ENCODE data around the gene ZNF700.

ZNF700 gene

DNA sequence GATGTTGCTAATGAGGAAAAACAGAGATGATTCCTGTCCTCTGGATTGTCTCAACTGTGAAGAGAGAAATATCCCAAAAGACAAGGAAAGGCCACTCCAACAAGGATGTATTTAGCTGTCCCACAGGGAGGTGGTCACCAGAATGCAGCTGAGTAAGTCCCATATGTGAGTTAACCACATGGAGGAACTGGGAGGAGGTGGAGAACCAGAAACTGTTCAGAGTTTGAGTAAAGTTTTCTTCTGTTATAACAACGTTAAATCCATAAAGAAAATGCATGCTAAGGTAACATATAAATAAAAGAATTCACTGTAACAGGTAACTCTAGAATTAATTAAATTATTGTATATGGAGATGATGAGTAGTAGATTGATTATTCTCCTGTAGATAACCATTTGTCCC is 45.3 kb downstream of the ZNF700 start:
- H3K4me1 ChIP-seq (ENCODE audit: insufficient read depth, low read length, severe bottlenecking): peaks cover 7% of the 10 kb centered on the region
- H3K9me2 ChIP-seq (ENCODE audit: low read depth, low read length): no peaks in the 10 kb centered on the region
- no peak overlapping the region for H3K9ac ChIP-seq (ENCODE audit: low read length)
- no peak overlapping the region for H3K4me2 ChIP-seq (ENCODE audit: low read length)
- no peak overlapping the region for H3K4me3 ChIP-seq (ENCODE audit: low read depth, low read length, poor library complexity, severe bottlenecking)
- no peaks in the 10 kb centered on the region for H3K27me3 ChIP-seq (ENCODE audit: insufficient read depth, low read length)
- TF ChIP-seq, protein P1, sequence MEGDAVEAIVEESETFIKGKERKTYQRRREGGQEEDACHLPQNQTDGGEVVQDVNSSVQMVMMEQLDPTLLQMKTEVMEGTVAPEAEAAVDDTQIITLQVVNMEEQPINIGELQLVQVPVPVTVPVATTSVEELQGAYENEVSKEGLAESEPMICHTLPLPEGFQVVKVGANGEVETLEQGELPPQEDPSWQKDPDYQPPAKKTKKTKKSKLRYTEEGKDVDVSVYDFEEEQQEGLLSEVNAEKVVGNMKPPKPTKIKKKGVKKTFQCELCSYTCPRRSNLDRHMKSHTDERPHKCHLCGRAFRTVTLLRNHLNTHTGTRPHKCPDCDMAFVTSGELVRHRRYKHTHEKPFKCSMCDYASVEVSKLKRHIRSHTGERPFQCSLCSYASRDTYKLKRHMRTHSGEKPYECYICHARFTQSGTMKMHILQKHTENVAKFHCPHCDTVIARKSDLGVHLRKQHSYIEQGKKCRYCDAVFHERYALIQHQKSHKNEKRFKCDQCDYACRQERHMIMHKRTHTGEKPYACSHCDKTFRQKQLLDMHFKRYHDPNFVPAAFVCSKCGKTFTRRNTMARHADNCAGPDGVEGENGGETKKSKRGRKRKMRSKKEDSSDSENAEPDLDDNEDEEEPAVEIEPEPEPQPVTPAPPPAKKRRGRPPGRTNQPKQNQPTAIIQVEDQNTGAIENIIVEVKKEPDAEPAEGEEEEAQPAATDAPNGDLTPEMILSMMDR (IDR thresholded peaks at IDR 0.05; ENCODE audit: low read length): no peak
- no peak for TF ChIP-seq EZH2 (IDR thresholded peaks at IDR 0.05; ENCODE audit: borderline replicate concordance, low read length)
- no peaks in the 10 kb centered on the region for H3F3A ChIP-seq (ENCODE audit: insufficient read depth, low read length)
- no peak overlapping the region for H2AFZ ChIP-seq (ENCODE audit: low read length)
- no peak overlapping the region for H3K27ac ChIP-seq (ENCODE audit: low read depth, low read length, poor library complexity, severe bottlenecking)
- H3K36me3 ChIP-seq (ENCODE audit: insufficient read depth, low read length): peaks cover 6% of the 10 kb centered on the region; the same call in 1 of the 2 replicates
- no peaks in the 10 kb centered on the region for H3K79me2 ChIP-seq (ENCODE audit: insufficient read depth, low read length)
- no peaks in the 10 kb centered on the region for H4K20me1 ChIP-seq (ENCODE audit: insufficient read depth, low read length)
- H3K9me3 ChIP-seq (ENCODE audit: low read length): no peaks in the 10 kb centered on the region; the same call in 1 of the 2 replicates

GRCh38 chr19:11971041-11971440 is 46.1 kb downstream of the ZNF700 start:
- Histone ChIP-seq H3F3A (ENCODE audit: insufficient read depth, low read length) (no peaks in the 10 kb centered on the region), H3K4me3 (ENCODE audit: low read depth, low read length, poor library complexity, severe bottlenecking) (no peak overlapping the region), H3K79me2 (ENCODE audit: insufficient read depth, low read length) (no peaks in the 10 kb centered on the region), H3K36me3 (ENCODE audit: insufficient read depth, low read length) (peaks cover 6% of the 10 kb centered on the region; the same call in 1 of the 2 replicates), H2AFZ (ENCODE audit: low read length) (no peak overlapping the region), H3K27me3 (ENCODE audit: insufficient read depth, low read length) (no peaks in the 10 kb centered on the region), H3K4me2 (ENCODE audit: low read length) (no peak overlapping the region), H4K20me1 (ENCODE audit: insufficient read depth, low read length) (no peaks in the 10 kb centered on the region), H3K9me2 (ENCODE audit: low read depth, low read length) (no peaks in the 10 kb centered on the region), H3K4me1 (ENCODE audit: insufficient read depth, low read length, severe bottlenecking) (no peaks in the 10 kb centered on the region), H3K9ac (ENCODE audit: low read length) (no peak overlapping the region), H3K27ac (ENCODE audit: low read depth, low read length, poor library complexity, severe bottlenecking) (no peak overlapping the region), H3K9me3 (ENCODE audit: low read length) (peaks cover 5% of the 10 kb centered on the region; the same call in 1 of the 2 replicates)
- TF ChIP-seq, protein P1 (IDR thresholded peaks at IDR 0.05; ENCODE audit: low read length): no peak
- TF ChIP-seq EZH2 (IDR thresholded peaks at IDR 0.05; ENCODE audit: borderline replicate concordance, low read length): no peak

DNA sequence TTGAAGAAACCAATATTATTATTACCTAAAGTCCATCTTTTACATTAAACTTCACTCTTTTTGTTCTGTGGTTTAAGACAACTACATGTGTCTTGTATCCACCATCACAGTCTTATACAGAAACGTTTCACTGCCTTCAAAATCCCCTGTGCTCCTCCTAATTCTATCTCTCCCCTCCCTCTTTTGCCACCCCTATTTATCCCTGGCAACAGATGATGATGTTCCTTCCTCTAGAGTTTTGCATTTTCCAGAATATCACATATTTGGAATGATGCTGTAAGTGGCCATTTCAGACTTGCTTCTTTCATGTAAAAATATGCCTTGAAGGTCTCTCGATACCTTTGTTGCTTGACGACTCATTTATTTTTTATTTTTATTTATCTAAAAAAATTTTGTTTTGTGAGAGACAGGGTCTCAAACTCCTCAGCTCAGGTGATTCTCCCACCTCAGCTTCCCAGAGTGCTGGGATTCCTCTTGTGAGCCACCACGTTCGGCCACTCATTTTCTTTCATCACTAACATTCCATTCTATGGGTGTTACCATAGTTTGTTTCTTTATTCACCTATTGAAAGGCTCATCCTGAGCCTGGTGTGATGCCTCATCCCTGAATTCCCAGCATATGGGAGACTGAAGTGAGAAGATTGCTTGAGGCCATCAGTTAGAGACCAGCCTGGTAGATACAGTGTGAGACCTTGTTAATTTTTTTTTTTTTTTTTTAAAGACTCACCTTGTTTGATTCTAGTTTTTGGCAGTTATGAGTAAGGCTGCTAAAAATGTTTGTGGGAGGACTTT is 48.3 kb downstream of the ZNF700 start:
- no peaks in the 10 kb centered on the region for H3K27me3 ChIP-seq (ENCODE audit: insufficient read depth, low read length)
- H3K9me3 ChIP-seq (ENCODE audit: low read length): peaks cover 16% of the 10 kb centered on the region; the same call in 1 of the 2 replicates
- no peaks in the 10 kb centered on the region for H3K9me2 ChIP-seq (ENCODE audit: low read depth, low read length)
- H3K27ac ChIP-seq (ENCODE audit: low read depth, low read length, poor library complexity, severe bottlenecking): no peak overlapping the region
- H2AFZ ChIP-seq (ENCODE audit: low read length): no peak overlapping the region
- no peaks in the 10 kb centered on the region for H3K79me2 ChIP-seq (ENCODE audit: insufficient read depth, low read length)
- H3K4me1 ChIP-seq (ENCODE audit: insufficient read depth, low read length, severe bottlenecking): no peaks in the 10 kb centered on the region
- TF ChIP-seq, protein P1 (IDR thresholded peaks at IDR 0.05; ENCODE audit: low read length): no peak
- TF ChIP-seq EZH2 (IDR thresholded peaks at IDR 0.05; ENCODE audit: borderline replicate concordance, low read length): no peak
- H3K36me3 ChIP-seq (ENCODE audit: insufficient read depth, low read length): peaks cover 19% of the 10 kb centered on the region
- H3K4me3 ChIP-seq (ENCODE audit: low read depth, low read length, poor library complexity, severe bottlenecking): no peak overlapping the region
- no peaks in the 10 kb centered on the region for H4K20me1 ChIP-seq (ENCODE audit: insufficient read depth, low read length)
- no peak overlapping the region for H3K9ac ChIP-seq (ENCODE audit: low read length)
- no peak overlapping the region for H3K4me2 ChIP-seq (ENCODE audit: low read length)
- no peaks in the 10 kb centered on the region for H3F3A ChIP-seq (ENCODE audit: insufficient read depth, low read length)

Measured in OCI-LY1 (cell line).